Esophagus squamous epithelium (tissue), 4 donors: ENCODE results near the gene FN3KRP.

Experiments used
- POLR2A ChIP-seq, 4 donors: fragments of 450-650 bp; IDR thresholded peaks; one replicate each; pipeline ENCODE4 v1.6.1; 2017; ENCODE audit warnings: antibody characterized with exemption in 4 of 4, mild to moderate bottlenecking in 4 of 4, moderate library complexity in 3 of 4
- TF ChIP-seq, protein P1 (sequence below), 6 experiments: fragments of 450-650 bp in 4 of 6; fragments of 200-600 bp in 2 of 6; sonication (generic) in 2 of 6; IDR thresholded peaks; one replicate each; pipeline ENCODE4 v1.5.1; 2016 to 2019; ENCODE audit warnings: antibody characterized with exemption in 6 of 6, mild to moderate bottlenecking in 4 of 6, moderate library complexity in 4 of 6

DNA sequence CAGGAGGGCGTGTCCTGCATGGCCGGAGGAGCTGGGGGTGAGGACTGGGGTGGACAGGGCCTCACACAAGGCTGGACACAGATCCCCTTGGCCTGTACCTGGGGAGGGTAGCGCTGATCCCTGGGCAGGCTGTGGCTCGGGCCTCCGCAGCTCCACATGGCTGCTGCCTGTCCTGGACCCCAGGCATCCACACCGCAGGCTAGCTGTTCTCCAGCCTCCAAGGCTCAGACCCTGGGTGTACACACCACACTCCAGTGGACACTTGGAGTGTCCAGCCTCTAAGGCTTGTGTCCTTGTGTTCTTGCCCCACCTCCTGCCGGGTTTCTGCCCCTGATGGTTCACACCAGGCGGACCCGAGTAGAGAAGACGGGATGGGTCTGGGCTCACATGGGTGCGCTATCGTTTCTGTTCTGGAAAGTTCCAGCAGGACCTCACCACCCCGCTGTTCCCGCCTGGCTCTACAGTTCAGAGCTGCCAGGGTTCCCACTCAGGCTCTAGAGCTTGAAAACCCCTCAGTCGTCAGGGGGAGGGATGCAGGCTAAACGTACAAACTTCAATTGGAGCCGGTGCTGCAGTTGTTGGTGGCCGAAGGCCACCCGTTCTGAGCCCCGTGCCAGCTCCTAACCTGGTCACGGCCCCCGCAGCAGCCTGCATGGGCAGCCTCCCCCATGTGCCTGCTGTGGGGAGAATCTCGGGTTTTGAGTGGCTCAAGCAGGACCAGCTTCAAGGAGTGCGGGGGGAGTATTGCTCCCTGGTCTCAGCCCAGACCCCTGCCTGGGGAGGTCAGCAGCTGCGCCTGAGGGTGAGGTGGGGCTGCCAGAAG, 6.6 kb upstream of the FN3KRP start:
- TF ChIP-seq, protein P1, sequence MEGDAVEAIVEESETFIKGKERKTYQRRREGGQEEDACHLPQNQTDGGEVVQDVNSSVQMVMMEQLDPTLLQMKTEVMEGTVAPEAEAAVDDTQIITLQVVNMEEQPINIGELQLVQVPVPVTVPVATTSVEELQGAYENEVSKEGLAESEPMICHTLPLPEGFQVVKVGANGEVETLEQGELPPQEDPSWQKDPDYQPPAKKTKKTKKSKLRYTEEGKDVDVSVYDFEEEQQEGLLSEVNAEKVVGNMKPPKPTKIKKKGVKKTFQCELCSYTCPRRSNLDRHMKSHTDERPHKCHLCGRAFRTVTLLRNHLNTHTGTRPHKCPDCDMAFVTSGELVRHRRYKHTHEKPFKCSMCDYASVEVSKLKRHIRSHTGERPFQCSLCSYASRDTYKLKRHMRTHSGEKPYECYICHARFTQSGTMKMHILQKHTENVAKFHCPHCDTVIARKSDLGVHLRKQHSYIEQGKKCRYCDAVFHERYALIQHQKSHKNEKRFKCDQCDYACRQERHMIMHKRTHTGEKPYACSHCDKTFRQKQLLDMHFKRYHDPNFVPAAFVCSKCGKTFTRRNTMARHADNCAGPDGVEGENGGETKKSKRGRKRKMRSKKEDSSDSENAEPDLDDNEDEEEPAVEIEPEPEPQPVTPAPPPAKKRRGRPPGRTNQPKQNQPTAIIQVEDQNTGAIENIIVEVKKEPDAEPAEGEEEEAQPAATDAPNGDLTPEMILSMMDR (IDR thresholded peaks at IDR 0.05), result no peak
- no peak for TF ChIP-seq POLR2A (IDR thresholded peaks at IDR 0.05)
